Esophagus muscularis mucosa (tissue), 2 donors: ENCODE measurements around the gene BAG3.

Experiments used
- POLR2A ChIP-seq: fragments of 450-650 bp; IDR thresholded peaks from one replicate; pipeline ENCODE4 v1.6.1; 2017; ENCODE audit warnings: antibody characterized with exemption, moderate library complexity, mild to moderate bottlenecking, low read depth
- POLR2AphosphoS5 ChIP-seq, 2 donors: sonication (generic); formaldehyde crosslinking; IDR thresholded peaks; one replicate each; pipeline ENCODE4 v1.6.1; 2017; ENCODE audit warnings: antibody characterized with exemption in 2 of 2

GRCh38 chr10:119688033-119688508, 36.9 kb downstream of the BAG3 start:
- TF ChIP-seq POLR2AphosphoS5 (IDR thresholded peaks at IDR 0.05): no peak
- TF ChIP-seq POLR2A: no peak
